Measurements from ENCODE around the gene MPDU1.
"Not testable (repeated sequence)": the region's sequence is repeated elsewhere in the genome, so short reads cannot be mapped to it uniquely, and the experiment has no call there.

Gene MPDU1

GRCh38 chr17:7582396-7583252 is 1.0 kb upstream of the MPDU1 start:
- DNase-seq: no peak

GRCh38 chr17:7586673-7587419 is 3.2 kb downstream of the MPDU1 start:
- no peak for DNase-seq

GRCh38 chr17:7587420-7588151 is 3.9 kb downstream of the MPDU1 start:
- no peak for DNase-seq

- no peak for DNase-seq
Measured at GRCh38 chr17:7588553-7589203, 5.0 kb downstream of the MPDU1 start.

GRCh38 chr17:7589204-7589868 is 5.7 kb downstream of the MPDU1 start:
- peak; percentile 86 for DNase-seq

GRCh38 chr17:7589891-7590691 is 6.4 kb downstream of the MPDU1 start, which contains the start of gene SOX15:
Gene SOX15 (minus strand): TSS chr17:7590094. CDS start chr17:7589676, 418 bp downstream.
- DNase-seq: no peak

GRCh38 chr17:7590743-7591142 is 7.1 kb downstream of the MPDU1 start:
- no peak for DNase-seq

GRCh38 chr17:7591596-7591995 is 7.9 kb downstream of the MPDU1 start:
- DNase-seq: no peak

- DNase-seq: no peak
Measured at GRCh38 chr17:7592422-7593021, 8.9 kb downstream of the MPDU1 start.

GRCh38 chr17:7593296-7593695 is 9.6 kb downstream of the MPDU1 start:
- DNase-seq: no peak

- not testable (repeated sequence) for DNase-seq
Measured at GRCh38 chr17:7597561-7597960, 13.9 kb downstream of the MPDU1 start.

GRCh38 chr17:7606280-7606679 is 22.6 kb downstream of the MPDU1 start:
- DNase-seq: no peak

- DNase-seq: no peak
Measured at GRCh38 chr17:7610641-7611040, 27.0 kb downstream of the MPDU1 start.

GRCh38 chr17:7611635-7612293 is 28.1 kb downstream of the MPDU1 start:
- DNase-seq: no peak

- DNase-seq: no peak
Measured at GRCh38 chr17:7612294-7612640, 28.6 kb downstream of the MPDU1 start.

- DNase-seq: no peak
Measured at GRCh38 chr17:7613769-7614424, 30.2 kb downstream of the MPDU1 start.

- DNase-seq: peak; percentile 100
Measured at GRCh38 chr17:7614425-7615264, 31.0 kb downstream of the MPDU1 start, which contains the start of gene FXR2. Gene FXR2 (minus strand): TSS chr17:7614897. CDS start chr17:7614532, 365 bp downstream.

- no peak for DNase-seq
Measured at GRCh38 chr17:7615265-7615747, 31.7 kb downstream of the MPDU1 start.

GRCh38 chr17:7618608-7619007 is 35.0 kb downstream of the MPDU1 start:
- no peak for DNase-seq

Data from activated effector memory CD4-positive, alpha-beta T cell treated with anti-CD3 and anti-CD28 coated beads, Interleukin-2, amount 50 U/mL, for 16 hours (primary cell).